NT2/D1 (cell line): ENCODE results near the gene HOXB4.
A peak's percentile ranks its signal among the peaks of the same experiment; 100 is the strongest.

Source experiments
- SUZ12 ChIP-seq: IDR thresholded peaks from 2 replicates; pipeline ENCODE4 v1.6.1; 2011; ENCODE audit not compliant: insufficient read length, insufficient read depth; ENCODE audit errors: extremely low read depth
- YY1 ChIP-seq: IDR thresholded peaks from 2 replicates; pipeline ENCODE4 v1.6.1; 2011; ENCODE audit not compliant: insufficient read length, insufficient read depth
- ZNF274 ChIP-seq: IDR thresholded peaks from 2 replicates; pipeline ENCODE4 v1.6.1; 2011; ENCODE audit warnings: mild to moderate bottlenecking, low read depth, low read length

DNA sequence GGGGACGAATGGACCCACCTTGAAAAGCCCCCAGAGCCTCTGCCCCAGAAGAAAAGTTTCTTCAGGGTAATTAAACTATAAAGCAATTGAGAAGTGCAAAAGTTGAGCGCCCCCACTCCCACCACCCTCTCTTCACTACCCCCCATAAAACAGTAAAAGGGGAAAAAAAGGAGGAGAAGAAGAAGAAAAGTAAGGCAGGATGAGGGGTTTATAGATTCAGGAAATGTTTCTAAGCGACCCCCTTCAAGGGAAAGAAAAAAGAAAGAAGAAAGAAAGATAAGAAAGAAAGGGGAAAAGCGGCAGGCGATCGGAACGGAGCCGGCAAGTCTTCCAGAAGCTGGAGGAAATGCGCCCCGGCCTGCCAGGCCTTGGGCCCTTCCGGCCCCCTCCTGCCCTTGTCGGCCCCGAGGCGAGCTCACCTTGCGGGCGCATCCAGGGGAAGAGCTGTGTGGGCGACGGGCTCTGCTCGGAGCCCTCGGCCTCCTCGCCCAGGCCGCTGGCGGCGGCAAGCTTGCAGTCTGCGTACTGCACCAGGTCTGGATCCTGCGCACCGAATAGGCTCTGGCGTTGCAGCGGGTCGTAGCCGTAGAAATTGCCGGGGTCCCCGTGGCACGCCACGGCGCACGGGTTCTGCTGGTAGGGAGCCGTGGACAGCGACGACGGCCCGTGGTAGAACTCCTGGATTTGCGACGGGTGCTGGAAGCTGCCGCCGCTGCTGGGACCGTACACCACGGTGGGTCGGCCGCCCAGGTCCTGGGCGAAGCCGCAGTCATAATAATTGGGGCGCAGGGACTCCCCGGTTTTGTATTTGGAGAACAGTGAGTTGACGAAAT lies 35.9 kb upstream of the HOXB4 start:
- TF ChIP-seq ZNF274, result no peak
- TF ChIP-seq SUZ12, result peak; percentile 85
- TF ChIP-seq YY1, result no peak
